Gastroesophageal sphincter (tissue), 3 donors: Measurements from ENCODE around the gene TBP.
"Not testable (repeated sequence)": the region's sequence is repeated elsewhere in the genome, so short reads cannot be mapped to it uniquely, and the experiment has no call there.

Experiments
- CTCF ChIP-seq, 4 experiments: fragments of 200-600 bp in 2 of 4; fragments of 450-650 bp in 2 of 4; sonication (generic) in 1 of 4; IDR thresholded peaks; one replicate each; pipeline ENCODE4 v1.5.1; 2017 to 2019; ENCODE audit warnings: antibody characterized with exemption in 4 of 4, mild to moderate bottlenecking in 2 of 4, moderate library complexity in 2 of 4
- EP300 ChIP-seq: sonication (generic); formaldehyde crosslinking; IDR thresholded peaks from one replicate; pipeline ENCODE4 v1.6.1; 2017; ENCODE audit warnings: antibody characterized with exemption, mild to moderate bottlenecking
- POLR2A ChIP-seq, 2 donors: fragments of 450-650 bp; IDR thresholded peaks; one replicate each; pipeline ENCODE4 v1.6.1; 2017; ENCODE audit warnings: antibody characterized with exemption in 2 of 2, mild to moderate bottlenecking in 2 of 2, moderate library complexity in 1 of 2
- POLR2AphosphoS5 ChIP-seq: sonication (generic); formaldehyde crosslinking; IDR thresholded peaks from one replicate; pipeline ENCODE4 v1.6.1; 2017; ENCODE audit warnings: antibody characterized with exemption

GRCh38 chr6:170507728-170508127 lies 46.4 kb upstream of the TBP start:
- not testable (repeated sequence) for TF ChIP-seq POLR2A (IDR thresholded peaks at IDR 0.05); POLR2AphosphoS5; CTCF (IDR thresholded peaks at IDR 0.05); EP300
